RPMI7951 (cell line): ENCODE results near the gene HUS1B. TPM values are rescaled to one million over a fixed set of nuclear protein-coding genes. Genes with fewer than 3 reads are reported as not detected.

Experiments used
- DNase-seq: peaks from one replicate; pipeline ENCODE4 v3.0.0-alpha.2; 2012; ENCODE audit warnings: low read depth
- total RNA-seq: library from RNA; depleted of rRNA; stranded (reverse); fragments of >200 nt; shearing (Covaris generic); gene quantifications from 2 replicates; pipeline ENCODE4 v1.2.3, GENCODE V29; 2014; rRNA removed

Gene HUS1B
- total RNA-seq, 1 experiment from 2014 or later: 0.36 TPM

GRCh38 chr6:622462-622861 is 34.4 kb downstream of the HUS1B start:
- DNase-seq: no peak

GRCh38 chr6:621931-622330 is 35.0 kb downstream of the HUS1B start:
- DNase-seq: no peak

GRCh38 chr6:620950-621349 is 36.0 kb downstream of the HUS1B start:
- no peak for DNase-seq

GRCh38 chr6:620166-620565 is 36.7 kb downstream of the HUS1B start:
- DNase-seq: no peak

- DNase-seq: peak; percentile 5
Observed at GRCh38 chr6:617456-618100, 39.3 kb downstream of the HUS1B start.

- DNase-seq: no peak
Observed at GRCh38 chr6:613981-614380, 42.9 kb downstream of the HUS1B start.

GRCh38 chr6:611928-612327 is 45.0 kb downstream of the HUS1B start:
- DNase-seq: no peak

- DNase-seq: no peak
Observed at GRCh38 chr6:610882-611281, 46.0 kb downstream of the HUS1B start.

GRCh38 chr6:609905-610304 is 47.0 kb downstream of the HUS1B start:
- no peak for DNase-seq

- DNase-seq: no peak
Observed at GRCh38 chr6:606829-607379, 50.0 kb downstream of the HUS1B start.

Other genes with a start within 250 kb of the HUS1B start
- 36.6 TPM in 2 replicates for gene EXOC2, start 36.0 kb upstream of the HUS1B start, total RNA-seq